HG03064 (cell line): ENCODE results near the gene ANTXRL.
"Not testable (repeated sequence)": the region's sequence is repeated elsewhere in the genome, so short reads cannot be mapped to it uniquely, and the experiment has no call there.

Experiments used
- ATAC-seq: cut with Tn5 transposase; IDR thresholded peaks from one replicate; pipeline ENCODE4 v1.9.1; 2021; ENCODE audit warnings: low read depth; ENCODE audit not compliant: unreplicated experiment

Gene ANTXRL

GRCh38 chr10:46272863-46273415 lies 13.9 kb upstream of the ANTXRL start:
- ATAC-seq = no peak

- ATAC-seq = no peak
Measured at GRCh38 chr10:46273506-46274477, 13.0 kb upstream of the ANTXRL start.

- ATAC-seq = no peak
Measured at GRCh38 chr10:46277840-46278239, 9.0 kb upstream of the ANTXRL start.

GRCh38 chr10:46282421-46282831 lies 4.4 kb upstream of the ANTXRL start:
- ATAC-seq = not testable (repeated sequence)

- ATAC-seq = no peak
Measured at GRCh38 chr10:46282842-46283574, 3.8 kb upstream of the ANTXRL start.

GRCh38 chr10:46283580-46284285 lies 3.1 kb upstream of the ANTXRL start:
- ATAC-seq = no peak

GRCh38 chr10:46284286-46285229 lies 2.2 kb upstream of the ANTXRL start:
- peak; percentile 92 for ATAC-seq

GRCh38 chr10:46285300-46285699 lies 1.5 kb upstream of the ANTXRL start:
- ATAC-seq = no peak

GRCh38 chr10:46285966-46286620 lies 704 bp upstream of the ANTXRL start:
- no peak for ATAC-seq

- no peak for ATAC-seq
Measured at GRCh38 chr10:46287846-46288477, 1.2 kb downstream of the ANTXRL start.

GRCh38 chr10:46288601-46289206 lies 1.9 kb downstream of the ANTXRL start:
- no peak for ATAC-seq

- no peak for ATAC-seq
Measured at GRCh38 chr10:46289209-46289810, 2.5 kb downstream of the ANTXRL start.

GRCh38 chr10:46290101-46290886 lies 3.5 kb downstream of the ANTXRL start:
- no peak for ATAC-seq

GRCh38 chr10:46291817-46292572 lies 5.2 kb downstream of the ANTXRL start:
- ATAC-seq = no peak

- ATAC-seq = no peak
Measured at GRCh38 chr10:46292573-46293023, 5.8 kb downstream of the ANTXRL start.

- no peak for ATAC-seq
Measured at GRCh38 chr10:46293228-46293627, 6.4 kb downstream of the ANTXRL start.
